Measurements from ENCODE around the gene DHPS. TPM values are rescaled to one million over a fixed set of nuclear protein-coding genes. Genes with fewer than 3 reads are reported as not detected.

DHPS gene
- total and polyA plus RNA-seq, 7 donors: 70.0 to 86.7 (median 83.8) TPM

GRCh38 chr19:12676928-12677327 lies 4.8 kb downstream of the DHPS start:
- H3K9me3 ChIP-seq: no peaks in the 10 kb centered on the region
- no peak for ATAC-seq
- H3K27me3 ChIP-seq (ENCODE audit: insufficient read depth in 3 of 3, low read length in 2 of 3): no peaks in the 10 kb centered on the region
- H3K4me3 ChIP-seq: no peak overlapping the region
- H3K36me3 ChIP-seq (ENCODE audit: insufficient read depth in 1 of 2, low read depth in 1 of 2): peaks cover 5 to 83% of the 10 kb centered on the region in 2 donors
- peaks cover 3% of the 10 kb centered on the region for H3K4me1 ChIP-seq
- no peak for TF ChIP-seq CTCF (IDR thresholded peaks at IDR 0.05)
- no peak for DNase-seq
- intact Hi-C loops (cut with DNase I): loop anchor here (5.0 to 10.0 kb wide), 2 partner anchors 112 to 170 kb away; no protein-coding TSS in a partner anchor
- WGBS, 3 donors: 81 to 88% (median 88%) methylated on average over 12 of the region's 12 CpGs
- no peak overlapping the region for H3K27ac ChIP-seq

GRCh38 chr19:12676384-12676792 lies 5.3 kb downstream of the DHPS start:
- H3K36me3 ChIP-seq (ENCODE audit: insufficient read depth in 1 of 2, low read depth in 1 of 2): peaks cover 5 to 88% of the 10 kb centered on the region in 2 donors
- WGBS, 3 donors: 19 to 31% (median 27%) methylated on average over 4 of the region's 4 CpGs
- DNase-seq (peak; percentile 80 to 90), ATAC-seq (peak; percentile 43 to 61 (median 53))
- no peaks in the 10 kb centered on the region for H3K9me3 ChIP-seq
- no peak overlapping the region for H3K4me3 ChIP-seq
- H3K27me3 ChIP-seq (ENCODE audit: insufficient read depth in 3 of 3, low read length in 2 of 3): no peaks in the 10 kb centered on the region
- peaks cover 3% of the 10 kb centered on the region for H3K4me1 ChIP-seq
- TF ChIP-seq CTCF (IDR thresholded peaks at IDR 0.05): peak; percentile 82
- H3K27ac ChIP-seq: no peak overlapping the region
- intact Hi-C loops (cut with DNase I): loop anchor here (5.0 to 10.0 kb wide), 2 partner anchors 112 to 171 kb away; no protein-coding TSS in a partner anchor

DNA sequence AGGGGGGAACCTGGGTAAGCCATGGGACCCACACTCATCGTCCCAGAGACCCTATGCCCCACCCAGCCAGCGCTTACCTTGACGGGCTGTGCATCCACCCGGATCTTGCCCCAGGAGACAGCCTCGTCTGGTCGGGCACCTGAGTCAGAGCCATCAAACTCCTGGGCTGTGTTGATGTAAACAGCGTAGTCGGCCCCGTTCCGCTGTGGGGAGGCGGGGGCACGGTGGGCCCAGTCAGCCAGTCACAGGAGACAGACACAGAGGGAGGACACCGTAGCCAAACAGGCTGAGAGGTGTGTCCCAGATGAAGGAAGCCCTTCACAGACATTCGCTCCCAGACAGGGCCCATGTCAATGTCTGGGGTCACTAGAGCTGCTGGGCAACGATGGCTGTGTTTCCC lies 5.7 kb downstream of the DHPS start:
- Histone ChIP-seq H3K9me3 (no peaks in the 10 kb centered on the region), H3K27ac (no peak overlapping the region), H3K27me3 (ENCODE audit: insufficient read depth in 3 of 3, low read length in 2 of 3) (no peaks in the 10 kb centered on the region), H3K36me3 (ENCODE audit: insufficient read depth in 1 of 2, low read depth in 1 of 2) (peaks cover 5 to 88% of the 10 kb centered on the region in 2 donors), H3K4me1 (peaks cover 3% of the 10 kb centered on the region), H3K4me3 (no peak overlapping the region)
- no peak for TF ChIP-seq CTCF (IDR thresholded peaks at IDR 0.05)
- WGBS, 3 donors: 83 to 88% (median 87%) methylated on average over 15 of the region's 15 CpGs
- intact Hi-C loops (cut with DNase I): loop anchor here (5.0 to 10.0 kb wide), 2 partner anchors 111 to 171 kb away; no protein-coding TSS in a partner anchor
- DNase-seq: no peak
- peak in 1 of 4 donors; percentile 4 for ATAC-seq

- Histone ChIP-seq H3K36me3 (ENCODE audit: insufficient read depth in 1 of 2, low read depth in 1 of 2) (peaks cover 5 to 88% of the 10 kb centered on the region in 2 donors), H3K27me3 (ENCODE audit: insufficient read depth in 3 of 3, low read length in 2 of 3) (no peaks in the 10 kb centered on the region), H3K9me3 (no peaks in the 10 kb centered on the region), H3K27ac (no peak overlapping the region), H3K4me1 (peaks cover 7% of the 10 kb centered on the region), H3K4me3 (no peak overlapping the region)
- WGBS, 3 donors: 90 to 95% (median 91%) methylated on average over 10 of the region's 10 CpGs
- TF ChIP-seq CTCF (IDR thresholded peaks at IDR 0.05): no peak
- ATAC-seq: no peak
- intact Hi-C loops (cut with DNase I): loop anchor here (5.0 to 10.0 kb wide), 2 partner anchors 111 to 172 kb away; no protein-coding TSS in a partner anchor
- DNase-seq: no peak
Observed at GRCh38 chr19:12675399-12675798, 6.3 kb downstream of the DHPS start.

DNA sequence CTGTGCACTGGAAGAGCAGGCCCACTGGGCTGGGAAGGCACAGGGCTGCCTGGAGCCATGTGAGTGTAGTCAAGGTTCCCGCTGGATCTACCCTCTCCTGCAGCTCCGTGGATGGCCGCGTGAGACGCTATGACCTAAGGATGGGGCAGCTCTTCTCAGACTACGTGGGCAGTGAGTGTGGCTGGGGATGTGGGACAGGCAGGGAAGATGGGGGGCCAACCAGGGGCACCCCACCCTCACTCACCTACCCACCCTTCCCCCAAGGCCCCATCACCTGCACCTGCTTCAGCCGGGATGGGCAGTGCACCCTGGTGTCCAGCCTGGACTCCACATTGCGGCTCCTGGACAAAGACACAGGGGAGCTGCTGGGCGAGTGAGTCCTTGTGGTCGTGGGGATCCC lies 8.9 kb downstream of the DHPS start:
- intact Hi-C loops (cut with DNase I): loop anchor here (5.0 to 10.0 kb wide), 2 partner anchors 108 to 110 kb away; no protein-coding TSS in a partner anchor
- no peak overlapping the region for H3K4me3 ChIP-seq
- peaks cover 17% of the 10 kb centered on the region for H3K4me1 ChIP-seq
- H3K9me3 ChIP-seq: no peaks in the 10 kb centered on the region
- ATAC-seq: no peak
- 75 to 88% (median 80%) methylated on average over 10 of the region's 10 CpGs for WGBS, 3 donors
- TF ChIP-seq CTCF (IDR thresholded peaks at IDR 0.05): no peak
- DNase-seq: no peak
- H3K27ac ChIP-seq: no peak overlapping the region
- peaks cover 0 to 67% of the 10 kb centered on the region in 2 donors for H3K36me3 ChIP-seq (ENCODE audit: insufficient read depth in 1 of 2, low read depth in 1 of 2)
- no peaks in the 10 kb centered on the region for H3K27me3 ChIP-seq (ENCODE audit: insufficient read depth in 3 of 3, low read length in 2 of 3)

Measured in psoas muscle (tissue), 8 donors.